Activated CD4-positive, alpha-beta T cell treated with anti-CD3 and anti-CD28 coated beads, Interleukin-10, Interleukin-2, amounts not matched to agents 100 ng/mL and 50 ng/mL, durations not matched to agents 16 hours and 8 hours (primary cell): Measurements from ENCODE around the gene CENPU.
"Not testable (repeated sequence)": the region's sequence is repeated elsewhere in the genome, so short reads cannot be mapped to it uniquely, and the experiment has no call there.

ENCODE experiments used
- DNase-seq: peaks from one replicate; pipeline ENCODE4 v3.0.0-alpha.2; 2020

CENPU gene

DNA sequence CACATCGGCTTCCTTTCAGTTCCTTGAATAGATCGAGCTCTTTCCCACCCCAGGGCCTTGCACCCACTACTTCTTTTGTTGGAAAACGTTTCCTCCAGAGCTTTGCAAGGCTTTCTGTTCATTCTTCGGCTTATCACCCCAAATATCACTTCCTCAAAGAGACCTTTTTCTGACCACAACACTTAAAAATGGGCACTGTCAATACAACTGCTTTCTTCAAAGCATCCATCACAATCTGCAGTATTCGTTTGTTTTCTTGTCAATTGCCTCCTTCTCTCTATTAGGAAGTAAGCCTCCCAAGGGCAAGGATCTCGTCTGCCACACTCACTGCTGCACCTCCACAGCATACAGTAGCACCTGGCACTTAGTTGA, 17.7 kb upstream of the CENPU start:
- DNase-seq, result no peak

GRCh38 chr4:184750926-184751584, 17.2 kb upstream of the CENPU start:
- DNase-seq, result no peak

- DNase-seq, result no peak
Observed at GRCh38 chr4:184748251-184748652, 14.4 kb upstream of the CENPU start.

DNA sequence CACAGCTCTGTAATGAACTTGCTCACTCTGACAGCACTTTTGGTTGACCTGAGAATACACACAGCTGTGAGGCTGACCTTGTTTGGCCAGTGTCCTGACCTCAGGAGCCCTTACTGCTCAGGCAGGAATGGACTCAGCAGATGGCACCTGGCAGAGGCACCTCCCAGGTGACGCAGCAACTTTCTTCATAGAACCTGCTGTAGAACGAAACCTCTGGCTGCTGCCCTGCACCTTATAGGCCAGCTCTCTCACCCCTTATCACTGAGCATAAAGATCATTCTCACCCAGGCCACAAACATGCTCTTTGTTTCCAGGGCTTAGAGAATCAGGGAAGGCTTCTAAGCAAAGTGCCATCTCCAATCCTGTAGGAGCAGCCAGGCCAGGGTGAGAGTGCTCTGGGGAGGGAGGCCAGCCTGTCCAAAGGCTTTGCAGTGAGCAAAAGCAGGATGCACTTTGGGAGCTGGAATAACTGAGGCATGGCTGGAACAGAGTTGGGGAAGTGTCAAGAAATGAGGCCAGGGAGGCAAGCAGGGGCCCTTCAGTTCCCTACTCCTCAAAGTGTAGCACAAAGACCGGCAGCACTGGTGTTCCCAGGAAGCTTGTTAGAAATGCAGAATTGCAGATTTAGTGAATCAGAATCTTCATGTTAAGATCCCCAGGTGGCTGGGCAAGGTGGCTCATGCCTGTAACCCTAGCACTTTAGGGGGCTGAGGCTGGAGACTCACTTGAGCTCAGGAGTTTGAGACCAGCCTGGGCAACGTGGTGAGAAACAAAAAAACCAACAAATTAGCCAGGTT, 13.3 kb upstream of the CENPU start:
- DNase-seq, result no peak

- peak; percentile 75 for DNase-seq
Observed at GRCh38 chr4:184745831-184746795, 12.2 kb upstream of the CENPU start.

- DNase-seq, result no peak
Observed at GRCh38 chr4:184744236-184744635, 10.3 kb upstream of the CENPU start.

DNA sequence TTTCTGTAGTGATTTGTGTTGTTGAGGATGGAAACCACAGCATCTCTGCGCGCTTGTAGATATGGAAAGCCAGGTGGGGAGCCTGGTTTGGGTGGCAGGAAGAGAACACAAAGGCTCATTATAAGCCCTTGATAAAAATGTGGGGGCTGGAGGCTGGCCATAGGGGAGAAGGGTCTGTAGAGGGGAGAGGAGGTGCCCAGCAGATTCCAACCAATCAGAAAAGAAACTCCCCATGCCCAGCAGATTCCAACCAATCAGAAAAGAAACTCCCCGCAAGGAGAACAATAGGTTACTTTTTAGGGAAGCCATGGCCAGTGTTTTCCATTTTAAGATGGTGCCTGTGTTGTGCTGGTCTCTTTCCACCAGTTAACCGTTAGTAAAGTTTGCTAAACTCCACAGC, 9.8 kb upstream of the CENPU start:
- no peak for DNase-seq

DNA sequence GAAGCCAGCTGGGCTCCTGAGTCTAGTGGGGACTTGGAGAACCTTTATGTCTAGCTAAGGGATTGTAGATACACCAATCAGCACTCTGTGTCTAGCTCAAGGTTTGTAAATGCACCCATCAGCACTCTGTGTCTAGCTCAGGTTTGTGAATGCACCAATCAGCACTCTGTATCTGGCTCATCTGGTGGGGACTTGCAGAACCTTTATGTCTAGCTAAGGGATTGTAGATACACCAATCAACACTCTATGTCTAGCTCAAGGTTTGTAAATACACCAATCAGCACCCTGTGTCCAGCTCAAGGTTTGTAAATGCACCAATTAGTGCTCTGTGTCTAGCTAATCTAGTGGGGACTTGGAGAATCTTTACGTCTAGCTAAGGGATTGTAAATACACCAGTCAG, 7.8 kb upstream of the CENPU start:
- DNase-seq, result not testable (repeated sequence)

GRCh38 chr4:184740980-184741391, 7.1 kb upstream of the CENPU start:
- no peak for DNase-seq

DNA sequence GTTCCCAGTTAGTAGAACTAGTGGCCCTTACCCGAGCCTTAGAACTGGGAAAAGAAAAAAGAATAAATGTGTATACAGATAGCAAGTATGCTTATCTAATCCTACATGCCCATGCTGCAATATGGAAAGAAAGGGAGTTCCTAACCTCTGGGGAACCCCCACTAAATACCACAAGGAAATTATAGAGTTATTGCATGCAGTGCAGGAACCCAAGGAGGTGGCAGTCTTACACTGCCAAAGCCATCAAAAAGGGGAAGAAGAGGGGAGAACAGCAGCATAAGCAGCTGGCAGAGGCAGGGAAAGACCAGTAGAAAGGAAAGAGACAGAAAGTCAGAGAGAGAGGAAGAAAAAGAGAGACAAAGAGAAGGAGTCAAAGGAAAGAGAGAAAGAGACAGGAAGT, 5.7 kb upstream of the CENPU start:
- not testable (repeated sequence) for DNase-seq

DNA sequence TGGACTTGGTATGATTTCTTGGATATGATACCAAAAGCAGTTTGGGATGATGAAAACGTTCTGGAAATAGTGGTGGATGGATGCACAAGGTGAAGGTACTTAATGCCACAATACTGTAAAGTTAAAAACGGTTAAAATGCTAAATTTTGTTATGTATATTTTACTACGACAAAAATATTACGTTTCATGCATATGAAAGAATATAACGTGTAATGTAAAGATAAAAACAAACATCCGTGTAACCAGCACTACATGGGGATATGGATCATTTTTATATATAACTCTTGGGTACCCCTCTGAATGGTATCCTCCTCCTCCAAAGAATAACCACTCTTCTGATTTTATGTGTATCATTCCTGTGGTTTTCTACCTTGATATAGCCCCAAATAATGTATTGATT, 862 bp upstream of the CENPU start:
- DNase-seq, result no peak

- DNase-seq, result no peak
Observed at GRCh38 chr4:184732126-184732525, 1.8 kb downstream of the CENPU start.

- DNase-seq, result no peak
Observed at GRCh38 chr4:184731056-184731455, 2.8 kb downstream of the CENPU start.

DNA sequence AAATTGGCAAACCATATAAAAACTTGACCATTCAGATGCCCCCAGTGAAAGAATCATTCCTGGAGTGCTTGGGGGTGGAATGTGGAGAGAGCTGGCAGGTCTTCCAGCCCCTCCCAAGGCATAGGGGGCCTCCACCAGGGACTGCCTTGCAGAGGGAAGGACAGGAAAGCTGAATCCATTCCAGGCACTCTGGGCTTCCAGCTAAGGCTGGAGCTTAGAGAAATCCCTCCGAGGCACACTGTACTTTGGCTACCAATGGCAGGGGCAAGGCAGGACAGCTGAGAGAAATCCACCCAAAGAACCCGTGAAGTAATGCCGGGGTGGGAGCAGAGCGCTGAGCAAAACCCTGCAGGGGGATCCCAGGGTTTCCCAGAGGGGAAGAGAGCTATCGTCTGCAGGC, 4.0 kb downstream of the CENPU start:
- no peak for DNase-seq

DNA sequence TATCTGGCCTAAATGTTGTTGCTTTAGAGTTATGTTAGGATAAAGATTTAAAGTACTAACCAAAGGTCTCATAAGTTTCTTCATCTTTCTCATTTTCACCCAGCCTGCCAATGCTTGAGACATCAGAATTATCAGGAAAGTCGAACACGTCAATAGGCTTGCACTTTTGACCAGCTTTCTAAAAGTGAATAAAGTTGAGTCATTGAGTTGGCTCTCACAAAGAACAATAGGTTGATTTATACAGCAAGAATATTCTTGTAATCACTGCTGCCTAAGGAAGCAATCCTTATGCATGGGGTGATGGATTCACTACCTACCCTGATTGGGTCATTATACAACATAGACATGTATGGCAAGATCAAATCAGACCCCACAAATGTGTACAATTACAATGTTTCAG, 5.0 kb downstream of the CENPU start:
- DNase-seq, result no peak

DNA sequence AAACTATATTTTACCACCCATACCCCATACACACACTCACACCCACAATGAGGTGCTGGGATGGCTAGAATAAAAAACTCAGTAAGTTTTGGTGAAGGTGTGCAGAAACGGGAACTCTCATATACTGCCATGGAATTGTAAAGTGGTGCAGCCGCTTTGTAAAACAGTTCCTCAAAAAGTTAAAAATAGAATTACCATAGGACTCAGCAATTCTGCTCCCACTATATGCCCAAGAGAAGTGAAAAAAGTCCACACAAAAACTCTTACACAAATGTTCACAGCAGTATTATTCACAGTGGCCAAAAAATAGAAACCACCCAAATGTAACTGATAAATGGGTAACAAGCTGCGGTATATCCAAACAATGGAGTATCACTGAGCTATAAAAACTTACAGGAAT, 6.5 kb downstream of the CENPU start:
- DNase-seq, result no peak

- DNase-seq, result peak; percentile 23
Observed at GRCh38 chr4:184722798-184723197, 11.1 kb downstream of the CENPU start.

- DNase-seq, result no peak
Observed at GRCh38 chr4:184721254-184721653, 12.6 kb downstream of the CENPU start.

DNA sequence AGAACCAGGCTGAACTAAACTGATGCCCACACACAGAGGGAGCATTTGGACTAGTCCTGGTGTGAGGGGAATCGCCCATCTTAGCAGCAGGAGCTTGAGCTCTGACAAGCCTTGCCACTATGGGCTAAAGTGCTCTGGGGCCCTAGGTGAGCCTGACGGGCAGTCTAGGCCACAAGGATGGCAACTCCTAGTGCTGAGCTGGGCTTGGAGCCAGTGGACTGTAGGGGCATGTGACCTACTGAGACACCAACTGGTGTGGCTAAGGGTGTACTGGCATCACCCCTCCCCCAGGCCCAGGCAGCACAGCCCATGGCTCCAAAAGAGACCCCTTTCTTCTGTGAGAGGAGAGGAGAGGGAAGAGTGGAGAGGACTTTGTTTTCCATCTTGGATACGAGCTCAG, 14.5 kb downstream of the CENPU start:
- no peak for DNase-seq

GRCh38 chr4:184715526-184715925, 18.4 kb downstream of the CENPU start:
- no peak for DNase-seq

DNA sequence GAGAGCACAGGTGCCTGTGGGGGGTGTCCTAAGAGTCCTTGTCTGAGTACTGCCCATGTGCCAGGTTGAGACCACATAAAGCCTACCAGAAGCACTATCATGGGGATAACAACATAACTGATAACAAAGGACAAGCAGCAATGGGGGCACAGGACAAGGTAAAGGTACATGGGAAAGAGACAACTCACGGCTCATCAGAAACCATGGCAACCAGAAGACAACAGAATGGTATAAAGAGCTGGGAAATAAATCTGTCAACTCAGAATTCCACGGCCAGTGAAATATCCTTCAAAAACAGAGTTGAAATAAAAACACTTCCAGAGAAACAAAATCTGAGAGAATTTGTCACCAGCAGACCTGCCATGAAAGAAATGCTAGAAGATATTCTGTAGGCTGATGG, 20.0 kb downstream of the CENPU start:
- DNase-seq, result no peak

DNA sequence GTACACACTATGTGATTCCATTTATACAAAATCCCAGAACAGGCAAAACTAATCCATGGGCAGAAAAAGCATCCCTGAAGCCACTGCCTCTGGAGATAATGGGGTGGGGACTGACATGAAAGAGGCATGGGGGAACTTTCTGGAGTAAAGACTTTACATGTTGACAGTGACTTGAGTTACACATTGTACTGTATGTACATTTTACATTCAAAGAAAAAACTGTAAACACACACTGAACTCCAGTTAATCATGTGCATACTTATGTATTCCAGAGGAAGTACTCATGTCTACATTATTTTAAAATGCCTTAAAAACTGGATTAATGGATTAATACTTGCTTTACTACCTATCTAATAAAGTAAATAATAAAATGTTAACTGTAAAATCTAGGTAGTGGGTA, 21.6 kb downstream of the CENPU start:
- DNase-seq, result no peak

DNA sequence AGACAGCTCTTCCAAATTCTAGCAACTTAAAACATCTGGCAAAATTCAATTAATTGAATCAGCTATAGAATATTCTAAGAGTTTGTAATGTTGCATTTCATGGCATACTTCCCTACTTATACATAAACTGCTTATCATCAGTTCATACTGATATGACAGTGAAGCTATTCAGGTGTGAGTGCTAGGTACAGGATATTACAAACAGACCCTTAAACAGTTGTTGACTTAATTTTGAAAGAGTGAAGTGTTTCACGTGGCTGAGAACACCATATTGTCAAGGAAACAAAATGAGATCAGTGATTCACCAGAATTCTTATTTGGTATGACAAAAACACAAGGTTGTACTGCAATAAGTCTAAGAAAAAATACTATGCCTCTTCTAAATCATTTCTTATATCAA, 27.4 kb downstream of the CENPU start:
- DNase-seq, result peak; percentile 25

GRCh38 chr4:184705692-184706091, 28.2 kb downstream of the CENPU start:
- peak; percentile 62 for DNase-seq
